Ovary (tissue), 3 donors: ENCODE measurements around the gene GALK2.

ENCODE experiments used
- POLR2A ChIP-seq: fragments of 450-650 bp; IDR thresholded peaks from one replicate; pipeline ENCODE4 v1.6.1; 2017; ENCODE audit warnings: antibody characterized with exemption, mild to moderate bottlenecking, moderate library complexity
- TF ChIP-seq, protein P1 (sequence below), 3 donors: fragments of 450-650 bp in 2 of 3; fragments of 200-600 bp in 1 of 3; IDR thresholded peaks; one replicate each; pipeline versions ENCODE4 v1.5.1 to v1.8.0; 2016 to 2022; ENCODE audit warnings: antibody characterized with exemption in 3 of 3, mild to moderate bottlenecking in 1 of 3
- donor health status: DM: no; HTN: no; CAD: no.

DNA sequence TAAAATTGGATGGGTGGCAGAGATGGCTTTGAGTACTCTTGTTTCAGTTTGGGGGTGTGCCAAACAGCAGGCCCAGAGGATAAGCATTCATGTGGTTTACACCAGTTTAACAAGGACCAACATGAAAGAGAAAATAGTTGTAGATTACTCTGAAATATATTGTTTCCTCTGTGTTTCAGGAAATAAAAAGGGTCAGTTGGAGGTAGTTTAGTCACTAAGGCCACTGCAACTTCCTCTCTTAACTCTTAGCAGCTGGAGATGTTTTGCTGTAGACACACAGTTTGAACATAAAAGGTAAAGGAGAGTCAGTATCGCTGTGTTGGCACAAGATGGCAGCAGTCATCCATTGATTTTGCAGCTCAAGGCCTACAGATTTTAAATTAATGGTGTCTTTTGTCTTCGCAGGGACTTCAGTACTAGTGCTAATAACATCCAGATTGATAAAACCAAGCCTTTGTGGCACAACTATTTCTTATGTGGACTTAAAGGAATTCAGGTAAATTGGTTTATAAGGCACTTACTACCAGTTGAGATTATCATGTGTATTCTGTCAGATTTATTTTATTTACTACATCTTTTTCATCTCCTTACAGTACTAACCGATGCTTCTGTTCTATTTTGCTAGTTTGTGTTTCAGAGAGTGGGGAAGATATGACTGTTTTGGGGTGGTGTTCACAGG is 65.5 kb downstream of the GALK2 start:
- TF ChIP-seq, protein P1, sequence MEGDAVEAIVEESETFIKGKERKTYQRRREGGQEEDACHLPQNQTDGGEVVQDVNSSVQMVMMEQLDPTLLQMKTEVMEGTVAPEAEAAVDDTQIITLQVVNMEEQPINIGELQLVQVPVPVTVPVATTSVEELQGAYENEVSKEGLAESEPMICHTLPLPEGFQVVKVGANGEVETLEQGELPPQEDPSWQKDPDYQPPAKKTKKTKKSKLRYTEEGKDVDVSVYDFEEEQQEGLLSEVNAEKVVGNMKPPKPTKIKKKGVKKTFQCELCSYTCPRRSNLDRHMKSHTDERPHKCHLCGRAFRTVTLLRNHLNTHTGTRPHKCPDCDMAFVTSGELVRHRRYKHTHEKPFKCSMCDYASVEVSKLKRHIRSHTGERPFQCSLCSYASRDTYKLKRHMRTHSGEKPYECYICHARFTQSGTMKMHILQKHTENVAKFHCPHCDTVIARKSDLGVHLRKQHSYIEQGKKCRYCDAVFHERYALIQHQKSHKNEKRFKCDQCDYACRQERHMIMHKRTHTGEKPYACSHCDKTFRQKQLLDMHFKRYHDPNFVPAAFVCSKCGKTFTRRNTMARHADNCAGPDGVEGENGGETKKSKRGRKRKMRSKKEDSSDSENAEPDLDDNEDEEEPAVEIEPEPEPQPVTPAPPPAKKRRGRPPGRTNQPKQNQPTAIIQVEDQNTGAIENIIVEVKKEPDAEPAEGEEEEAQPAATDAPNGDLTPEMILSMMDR (IDR thresholded peaks at IDR 0.05) = peak; percentile 59 to 85 (median 84)
- TF ChIP-seq POLR2A = no peak
